Spleen (tissue), 11 donors: ENCODE measurements around the gene FOXJ2. TPM values are rescaled to one million over a fixed set of nuclear protein-coding genes. Genes with fewer than 3 reads are reported as not detected.
A peak's percentile ranks its signal among the peaks of the same experiment; 100 is the strongest.

Source experiments
- DNase-seq: peaks from one replicate; pipeline ENCODE4 v3.0.0-alpha.2; 2020
- H3K27ac ChIP-seq, 8 donors: fragments of 200-600 bp; sonication (generic) in 7 of 8; 1 replicate in 4 of 8; 2 replicates in 4 of 8; pipeline versions ENCODE4 v1.5.0 to v1.8.0; 2016 to 2021; ENCODE audit warnings: inconsistent platforms in 4 of 8, mild to moderate bottlenecking in 4 of 8, moderate library complexity in 1 of 8
- H3K27me3 ChIP-seq, 7 donors: fragments of 200-600 bp; sonication (generic) in 6 of 7; replicated peaks in 1 of 7; 1 replicate in 4 of 7; 2 replicates in 3 of 7; pipeline versions ENCODE4 v1.5.0 to v1.8.0; 2016 to 2021; ENCODE audit warnings: inconsistent platforms in 3 of 7, mild to moderate bottlenecking in 1 of 7
- H3K36me3 ChIP-seq, 6 donors: fragments of 200-600 bp; sonication (generic) in 5 of 6; 1 replicate in 4 of 6; 2 replicates in 2 of 6; pipeline versions ENCODE4 v1.5.0 to v1.8.0; 2016 to 2021; ENCODE audit warnings: inconsistent platforms in 2 of 6
- H3K4me1 ChIP-seq, 6 donors: fragments of 200-600 bp; sonication (generic) in 5 of 6; 1 replicate in 3 of 6; 2 replicates in 3 of 6; pipeline versions ENCODE4 v1.5.0 to v1.8.0; 2016 to 2021; ENCODE audit warnings: inconsistent platforms in 3 of 6
- H3K4me3 ChIP-seq, 8 donors: fragments of 200-600 bp; sonication (generic) in 7 of 8; 1 replicate in 4 of 8; 2 replicates in 4 of 8; pipeline versions ENCODE4 v1.5.0 to v1.8.0; 2016 to 2021; ENCODE audit warnings: inconsistent platforms in 4 of 8, mild to moderate bottlenecking in 4 of 8, moderate library complexity in 2 of 8
- H3K9me3 ChIP-seq, 8 donors: fragments of 200-600 bp; sonication (generic) in 7 of 8; 1 replicate in 4 of 8; 2 replicates in 4 of 8; pipeline versions ENCODE4 v1.5.0 to v1.8.0; 2016 to 2021; ENCODE audit warnings: inconsistent platforms in 4 of 8
- POLR2A ChIP-seq, 3 donors: fragments of 450-650 bp; IDR thresholded peaks; one replicate each; pipeline ENCODE4 v1.5.1; 2017; ENCODE audit warnings: antibody characterized with exemption in 3 of 3, mild to moderate bottlenecking in 1 of 3
- POLR2AphosphoS5 ChIP-seq, 3 donors: sonication (generic); formaldehyde crosslinking; IDR thresholded peaks; one replicate each; pipeline ENCODE4 v1.5.1; 2017; ENCODE audit warnings: antibody characterized with exemption in 3 of 3
- WGBS, 5 donors: extraction: QIAGEN DNeasy Blood & Tissue Kit in 3 of 5; methylation state at CpG; one replicate each; pipeline versions ENCODE4 v1.1.5 to v1.1.7; 2013 to 2018; 5-methylcytosine and 5-hydroxymethylcytosine counted together
- intact Hi-C: fragments of 100-400 bp; cut with DNase I; formaldehyde crosslinking; loops from one replicate; pipeline ENCODE4 v1.15.0; 2023; ENCODE audit warnings: low total_unique reads
- polyA plus RNA-seq, 3 donors: library from polyadenylated mRNA; stranded (reverse); fragments of 200-250 nt; gene quantifications; one replicate each; pipeline ENCODE4 v1.2.1, GENCODE V29; 2013
- total RNA-seq, 7 donors: library from RNA; depleted of rRNA in 3 of 7; stranded (reverse); fragments of >200 nt in 3 of 7; fragmentation: NEBNext Ultra II Directional in 4 of 7; extraction: Animal tissue kit (Norgen Biotek cat#: 25700) in 4 of 7; gene quantifications; one replicate each; pipeline versions ENCODE4 v1.1.0 to v1.2.1, GENCODE V29; 2016 to 2021
- TF ChIP-seq, protein P1 (sequence below), 11 experiments: fragments of 200-600 bp in 7 of 11; fragments of 450-650 bp in 4 of 11; sonication (generic) in 4 of 11; IDR thresholded peaks in 8 of 11; conservative IDR thresholded peaks in 3 of 11; 1 replicate in 7 of 11; 2 replicates in 4 of 11; pipeline versions ENCODE4 v1.4.0 to v1.8.0; 2016 to 2021; ENCODE audit warnings: antibody characterized with exemption in 11 of 11, inconsistent platforms in 4 of 11, mild to moderate bottlenecking in 1 of 11
- donor health status: healthy with polysubstance abuse.
- donor health status: DM: no; HTN: no; CAD: no; lungs with moderate emphysema.
- donor health status: DM: no; HTN: no; CAD: no.
- donor health status: Bipolar disorder and iron deficiency.
- donor health status: healthy.
- donor health status: DM: no; HTN: no; CAD: no.
- donor health status: DM: yes; HTN: yes; CAD: no.

Gene FOXJ2
- total and polyA plus RNA-seq, 10 donors, result 3.7 to 20.9 (median 16.6) TPM

DNA sequence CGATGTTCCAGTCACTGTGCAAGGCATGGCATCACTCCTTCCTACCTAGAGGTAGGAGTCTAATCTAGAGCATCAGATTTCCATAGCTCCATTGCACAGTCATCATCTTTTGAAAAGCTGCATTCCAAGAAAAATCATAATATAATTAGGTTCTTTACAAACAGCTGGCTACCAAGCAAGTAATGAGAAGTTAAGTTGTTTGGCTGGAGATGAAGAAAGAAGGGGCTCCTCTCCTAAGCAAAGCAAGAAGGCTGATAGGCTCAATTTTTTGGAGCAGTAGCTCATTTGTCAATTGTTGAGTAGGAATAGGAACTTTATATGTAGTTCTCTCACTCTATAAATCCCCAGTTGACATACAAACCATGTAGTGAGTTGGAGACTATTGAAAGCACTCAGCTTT lies 8.3 kb downstream of the FOXJ2 start:
- Histone ChIP-seq H3K4me3 (no peak overlapping the region), H3K27ac (no peak overlapping the region), H3K36me3 (peaks cover 2 to 78% (median 60%) of the 10 kb centered on the region in 6 donors), H3K9me3 (no peaks in the 10 kb centered on the region), H3K4me1 (peaks cover 35 to 47% (median 41%) of the 10 kb centered on the region in 6 donors), H3K27me3 (no peaks in the 10 kb centered on the region)
- no peak for DNase-seq
- WGBS, 5 donors, result 83 to 97% (median 89%) methylated on average over 1 of the region's 1 CpG
- intact Hi-C loops, result no loop called here
- TF ChIP-seq POLR2A (IDR thresholded peaks at IDR 0.05) (no peak), POLR2AphosphoS5 (IDR thresholded peaks at IDR 0.05) (no peak)
- TF ChIP-seq, protein P1, sequence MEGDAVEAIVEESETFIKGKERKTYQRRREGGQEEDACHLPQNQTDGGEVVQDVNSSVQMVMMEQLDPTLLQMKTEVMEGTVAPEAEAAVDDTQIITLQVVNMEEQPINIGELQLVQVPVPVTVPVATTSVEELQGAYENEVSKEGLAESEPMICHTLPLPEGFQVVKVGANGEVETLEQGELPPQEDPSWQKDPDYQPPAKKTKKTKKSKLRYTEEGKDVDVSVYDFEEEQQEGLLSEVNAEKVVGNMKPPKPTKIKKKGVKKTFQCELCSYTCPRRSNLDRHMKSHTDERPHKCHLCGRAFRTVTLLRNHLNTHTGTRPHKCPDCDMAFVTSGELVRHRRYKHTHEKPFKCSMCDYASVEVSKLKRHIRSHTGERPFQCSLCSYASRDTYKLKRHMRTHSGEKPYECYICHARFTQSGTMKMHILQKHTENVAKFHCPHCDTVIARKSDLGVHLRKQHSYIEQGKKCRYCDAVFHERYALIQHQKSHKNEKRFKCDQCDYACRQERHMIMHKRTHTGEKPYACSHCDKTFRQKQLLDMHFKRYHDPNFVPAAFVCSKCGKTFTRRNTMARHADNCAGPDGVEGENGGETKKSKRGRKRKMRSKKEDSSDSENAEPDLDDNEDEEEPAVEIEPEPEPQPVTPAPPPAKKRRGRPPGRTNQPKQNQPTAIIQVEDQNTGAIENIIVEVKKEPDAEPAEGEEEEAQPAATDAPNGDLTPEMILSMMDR (IDR thresholded peaks at IDR 0.05 in 8 of 11, conservative IDR thresholded peaks at IDR 0.05 in 3 of 11), result no peak

DNA sequence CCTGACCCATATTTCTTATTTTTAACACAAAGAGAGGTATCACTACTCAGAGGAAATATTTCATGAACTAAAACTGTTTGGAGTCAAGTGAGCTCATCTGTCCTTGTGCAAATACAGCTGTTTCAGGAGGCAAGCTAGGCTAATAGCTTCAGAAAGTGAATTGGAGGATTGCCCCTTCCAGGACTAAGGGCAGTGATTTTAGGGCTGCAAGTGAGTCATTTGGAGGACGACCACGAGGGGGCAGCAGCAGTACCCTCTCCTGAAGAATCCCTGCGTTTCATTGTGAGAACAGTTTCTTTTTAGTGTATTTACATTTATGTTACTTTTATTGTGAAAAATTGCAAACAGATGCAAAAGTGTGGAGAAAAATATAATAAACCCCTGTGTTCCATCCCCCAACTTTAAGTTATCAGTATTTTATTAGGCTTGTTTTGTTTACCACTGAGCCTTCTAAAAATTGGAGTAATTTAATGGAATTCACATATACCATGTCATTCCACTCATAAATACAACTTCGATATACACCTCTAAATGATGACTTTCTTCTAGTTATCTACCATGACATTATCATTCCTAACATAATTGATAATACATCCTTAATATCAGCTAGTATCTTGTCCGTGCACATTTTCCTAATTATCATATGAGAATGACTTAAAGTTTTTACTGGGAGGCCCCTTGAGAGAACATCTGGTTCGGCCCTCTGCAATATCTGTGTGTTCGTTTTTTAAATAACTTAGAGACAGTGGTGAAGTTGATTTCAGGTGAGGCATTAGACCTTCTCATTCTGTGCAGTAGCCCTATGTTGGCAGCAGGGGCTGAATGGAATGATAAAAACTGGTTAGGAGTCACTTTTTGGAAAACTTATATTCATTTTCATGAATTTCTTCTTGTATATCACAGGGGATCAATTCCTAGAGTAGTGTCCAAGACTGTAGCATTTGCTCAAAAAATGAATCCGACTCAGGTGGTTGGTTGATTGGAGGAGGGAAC lies 13.7 kb downstream of the FOXJ2 start:
- H3K27ac ChIP-seq, result peak overlapping the region in 1 of 8 donors; percentile 38
- no peaks in the 10 kb centered on the region for H3K9me3 ChIP-seq
- no peak overlapping the region for H3K4me3 ChIP-seq
- DNase-seq, result peak; percentile 91
- H3K36me3 ChIP-seq, result peaks cover 2 to 99% (median 87%) of the 10 kb centered on the region in 6 donors
- no peaks in the 10 kb centered on the region for H3K27me3 ChIP-seq
- WGBS, 5 donors, result 48 to 55% (median 51%) methylated on average over 8 of the region's 8 CpGs
- no peak for TF ChIP-seq POLR2AphosphoS5 (IDR thresholded peaks at IDR 0.05)
- TF ChIP-seq, protein P1 (IDR thresholded peaks at IDR 0.05 in 8 of 11, conservative IDR thresholded peaks at IDR 0.05 in 3 of 11), result peak; percentile 60 to 93 (median 88)
- peaks cover 0 to 31% (median 9%) of the 10 kb centered on the region in 6 donors for H3K4me1 ChIP-seq
- intact Hi-C loops, result no loop called here

DNA sequence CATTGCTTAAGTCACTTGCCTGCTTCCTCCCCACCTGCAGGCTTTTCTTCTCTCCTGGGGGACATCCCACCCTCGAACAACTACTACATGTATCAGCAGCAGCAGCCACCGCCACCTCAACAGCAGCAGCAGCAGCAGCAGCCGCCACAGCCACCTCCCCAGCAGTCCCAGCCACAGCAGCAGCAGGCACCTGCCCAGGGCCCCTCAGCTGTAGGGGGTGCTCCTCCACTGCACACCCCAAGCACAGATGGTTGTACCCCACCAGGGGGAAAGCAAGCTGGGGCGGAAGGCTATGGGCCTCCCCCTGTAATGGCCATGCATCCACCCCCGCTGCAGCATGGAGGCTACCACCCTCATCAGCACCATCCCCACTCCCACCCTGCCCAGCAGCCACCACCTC lies 15.3 kb downstream of the FOXJ2 start:
- TF ChIP-seq, protein P1 (IDR thresholded peaks at IDR 0.05 in 8 of 11, conservative IDR thresholded peaks at IDR 0.05 in 3 of 11), result no peak
- peak in 1 of 3 donors; percentile 14 for TF ChIP-seq POLR2AphosphoS5 (IDR thresholded peaks at IDR 0.05)
- TF ChIP-seq POLR2A (IDR thresholded peaks at IDR 0.05), result no peak
- no peaks in the 10 kb centered on the region for H3K9me3 ChIP-seq
- H3K4me1 ChIP-seq, result peaks cover 0 to 47% (median 17%) of the 10 kb centered on the region in 6 donors
- H3K27me3 ChIP-seq, result no peaks in the 10 kb centered on the region
- H3K4me3 ChIP-seq, result no peak overlapping the region
- 94 to 97% (median 94%) methylated on average over 3 to 5 of the region's 5 CpGs for WGBS, 5 donors
- no peak for DNase-seq
- peaks cover 2 to 99% (median 85%) of the 10 kb centered on the region in 6 donors for H3K36me3 ChIP-seq
- peak overlapping the region in 1 of 8 donors; percentile 16 for H3K27ac ChIP-seq
- intact Hi-C loops, result no loop called here

DNA sequence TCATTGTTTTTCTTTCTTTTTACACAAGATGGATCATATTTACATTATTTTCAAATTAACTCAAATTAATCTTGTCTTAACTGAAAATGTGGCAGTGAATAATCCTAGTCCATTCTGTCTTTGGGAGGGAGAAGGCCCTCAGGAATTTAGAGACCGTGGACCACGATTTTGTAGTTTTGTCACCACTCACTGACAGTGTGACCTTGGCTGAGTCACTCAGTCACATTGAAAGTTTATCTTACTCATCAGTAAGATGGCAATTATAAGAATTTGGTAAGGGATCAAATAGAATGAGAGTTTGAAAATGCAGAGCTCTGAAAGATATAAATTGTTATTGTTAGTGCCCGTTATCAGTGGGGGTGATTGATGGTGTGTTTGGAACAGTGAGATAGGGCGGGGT lies 16.4 kb downstream of the FOXJ2 start:
- Histone ChIP-seq H3K9me3 (no peaks in the 10 kb centered on the region), H3K27ac (peak overlapping the region in 1 of 8 donors; percentile 83), H3K36me3 (peaks cover 0 to 99% (median 87%) of the 10 kb centered on the region in 6 donors), H3K4me1 (peaks cover 0 to 56% (median 18%) of the 10 kb centered on the region in 6 donors), H3K27me3 (no peaks in the 10 kb centered on the region), H3K4me3 (no peak overlapping the region)
- DNase-seq, result no peak
- 83 to 93% (median 90%) methylated on average over 4 of the region's 4 CpGs for WGBS, 5 donors
- intact Hi-C loops, result no loop called here
- TF ChIP-seq, protein P1 (IDR thresholded peaks at IDR 0.05 in 8 of 11, conservative IDR thresholded peaks at IDR 0.05 in 3 of 11), result no peak
- no peak for TF ChIP-seq POLR2AphosphoS5 (IDR thresholded peaks at IDR 0.05)
- TF ChIP-seq POLR2A (IDR thresholded peaks at IDR 0.05), result no peak
